Activated naive CD4-positive, alpha-beta T cell treated with anti-CD3 and anti-CD28 coated beads, Interleukin-2, amount 50 U/mL, for 24 hours (primary cell): ENCODE data around the gene AOAH.
"Not testable (repeated sequence)": the region's sequence is repeated elsewhere in the genome, so short reads cannot be mapped to it uniquely, and the experiment has no call there.

ENCODE experiments used
- H3K27ac Mint-ChIP-seq: one replicate; pipeline ENCODE4 v1.8.0; 2021; ENCODE audit warnings: mild to moderate bottlenecking, mixed read lengths
- H3K27me3 Mint-ChIP-seq: one replicate; pipeline ENCODE4 v1.8.0; 2021; ENCODE audit warnings: mixed read lengths
- H3K36me3 Mint-ChIP-seq: one replicate; pipeline ENCODE4 v1.8.0; 2021; ENCODE audit warnings: mixed read lengths
- H3K4me1 Mint-ChIP-seq: one replicate; pipeline ENCODE4 v1.8.0; 2021; ENCODE audit warnings: mixed read lengths
- H3K4me3 Mint-ChIP-seq: one replicate; pipeline ENCODE4 v1.8.0; 2021; ENCODE audit warnings: mild to moderate bottlenecking, mixed read lengths
- H3K9me3 Mint-ChIP-seq: one replicate; pipeline ENCODE4 v1.8.0; 2021; ENCODE audit warnings: mixed read lengths

The AOAH gene

GRCh38 chr7:36472141-36472729 lies 252.1 kb downstream of the AOAH start:
- no peaks in the 10 kb centered on the region for H3K27me3 Mint-ChIP-seq
- H3K4me1 Mint-ChIP-seq = peaks cover 6% of the 10 kb centered on the region
- no peaks in the 10 kb centered on the region for H3K36me3 Mint-ChIP-seq
- no peaks in the 10 kb centered on the region for H3K9me3 Mint-ChIP-seq
- H3K4me3 Mint-ChIP-seq = no peak overlapping the region
- H3K27ac Mint-ChIP-seq = no peak overlapping the region

- Mint-ChIP-seq H3K36me3 (no peaks in the 10 kb centered on the region), H3K9me3 (no peaks in the 10 kb centered on the region), H3K4me1 (peaks cover 2% of the 10 kb centered on the region), H3K27ac (no peak overlapping the region), H3K27me3 (no peaks in the 10 kb centered on the region), H3K4me3 (no peak overlapping the region)
Measured at GRCh38 chr7:36469236-36469635, 255.1 kb downstream of the AOAH start.

- H3K4me3 Mint-ChIP-seq = no peak overlapping the region
- H3K36me3 Mint-ChIP-seq = no peaks in the 10 kb centered on the region
- no peaks in the 10 kb centered on the region for H3K27me3 Mint-ChIP-seq
- no peak overlapping the region for H3K27ac Mint-ChIP-seq
- no peaks in the 10 kb centered on the region for H3K9me3 Mint-ChIP-seq
- no peaks in the 10 kb centered on the region for H3K4me1 Mint-ChIP-seq
Measured at GRCh38 chr7:36468370-36469101, 255.8 kb downstream of the AOAH start.

DNA sequence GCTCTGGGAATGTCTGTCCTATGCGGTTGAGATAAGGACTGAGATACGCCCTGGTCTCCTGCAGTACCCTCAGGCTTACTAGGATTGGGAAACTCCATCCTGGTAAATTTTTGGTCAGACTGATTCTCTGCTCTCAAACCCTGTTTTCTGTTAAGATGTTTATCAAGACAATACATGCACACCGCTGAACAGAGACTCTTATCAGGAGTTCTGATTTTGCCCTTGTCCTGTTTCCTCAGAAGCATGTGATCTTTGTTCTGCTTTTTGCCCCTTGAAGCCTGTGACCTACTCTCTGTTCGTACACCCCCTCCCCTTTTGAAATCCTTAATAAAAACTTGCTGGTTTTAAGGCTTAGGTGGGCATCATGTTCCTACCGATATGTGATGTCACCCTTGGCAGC lies 258.3 kb downstream of the AOAH start:
- H3K27me3 Mint-ChIP-seq, H3K27ac Mint-ChIP-seq, H3K4me1 Mint-ChIP-seq, H3K36me3 Mint-ChIP-seq, H3K4me3 Mint-ChIP-seq, H3K9me3 Mint-ChIP-seq: not testable (repeated sequence)

DNA sequence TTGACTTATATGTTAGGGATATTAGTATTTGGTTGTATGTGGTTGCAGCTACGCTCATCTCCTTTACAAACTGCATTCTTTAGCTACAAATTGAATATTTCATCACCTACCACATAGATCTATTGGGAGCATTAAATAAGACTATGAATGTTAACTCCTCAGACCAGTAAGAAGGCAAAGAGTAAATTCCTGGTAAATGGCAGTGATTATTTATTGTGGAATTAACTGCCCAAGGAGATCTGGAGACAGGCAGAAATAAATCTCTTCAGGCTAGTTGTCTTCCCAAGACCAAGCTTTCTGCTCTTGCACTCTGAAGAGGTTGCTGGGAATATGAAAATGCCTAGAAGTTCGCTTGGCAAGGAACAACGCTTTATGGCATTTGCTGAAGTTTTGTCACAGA lies 260.0 kb downstream of the AOAH start:
- Mint-ChIP-seq H3K4me1 (no peaks in the 10 kb centered on the region), H3K27ac (no peak overlapping the region), H3K36me3 (no peaks in the 10 kb centered on the region), H3K4me3 (no peak overlapping the region), H3K9me3 (no peaks in the 10 kb centered on the region), H3K27me3 (no peaks in the 10 kb centered on the region)
